Measurements from ENCODE around the gene RNH1. TPM values are rescaled to one million over a fixed set of nuclear protein-coding genes. Genes with fewer than 3 reads are reported as not detected.
A peak's percentile ranks its signal among the peaks of the same experiment; 100 is the strongest.

The RNH1 gene
- polyA plus RNA-seq, 3 donors = 62.4 to 80.0 (median 71.8) TPM

GRCh38 chr11:460331-461199 is 46.5 kb downstream of the RNH1 start:
- no peak for DNase-seq (ENCODE audit: low read depth in 3 of 3, low spot score in 2 of 3)

DNA sequence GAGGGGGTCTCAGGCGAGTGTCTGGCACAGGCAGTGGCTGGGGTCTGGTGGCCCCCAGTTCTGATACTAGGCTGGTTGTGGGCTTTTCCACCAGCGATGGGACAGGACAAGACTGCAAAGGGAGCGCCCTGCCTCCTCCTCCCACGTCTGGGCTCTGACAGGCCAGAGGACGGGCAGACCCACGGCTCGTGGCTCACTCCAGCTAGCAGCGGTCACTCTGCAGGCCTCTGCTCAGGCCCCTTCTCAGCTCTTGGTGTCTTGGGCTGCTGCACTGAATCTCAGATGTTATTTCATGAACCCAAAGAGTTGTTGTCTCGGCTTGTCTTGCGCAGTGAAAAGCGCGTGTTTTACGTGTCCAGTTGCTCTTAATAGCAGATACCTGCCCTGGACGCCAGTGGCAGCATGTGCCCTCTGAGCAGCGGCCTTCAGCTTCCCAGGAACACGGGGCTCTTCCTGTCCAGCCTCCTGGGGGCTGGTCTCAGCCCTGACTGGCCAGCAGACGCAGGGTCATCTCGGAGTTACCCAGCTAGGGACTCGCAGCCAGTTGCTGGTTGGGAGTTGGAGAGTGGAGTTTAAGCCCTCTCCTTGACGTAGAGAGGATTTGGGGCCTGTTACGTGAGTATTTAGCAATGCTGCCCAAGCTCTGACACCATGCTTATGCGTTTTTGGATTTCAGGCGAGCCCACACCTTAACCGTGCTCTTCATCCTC is 47.4 kb downstream of the RNH1 start:
- no peak for DNase-seq (ENCODE audit: low read depth in 3 of 3, low spot score in 2 of 3)

DNA sequence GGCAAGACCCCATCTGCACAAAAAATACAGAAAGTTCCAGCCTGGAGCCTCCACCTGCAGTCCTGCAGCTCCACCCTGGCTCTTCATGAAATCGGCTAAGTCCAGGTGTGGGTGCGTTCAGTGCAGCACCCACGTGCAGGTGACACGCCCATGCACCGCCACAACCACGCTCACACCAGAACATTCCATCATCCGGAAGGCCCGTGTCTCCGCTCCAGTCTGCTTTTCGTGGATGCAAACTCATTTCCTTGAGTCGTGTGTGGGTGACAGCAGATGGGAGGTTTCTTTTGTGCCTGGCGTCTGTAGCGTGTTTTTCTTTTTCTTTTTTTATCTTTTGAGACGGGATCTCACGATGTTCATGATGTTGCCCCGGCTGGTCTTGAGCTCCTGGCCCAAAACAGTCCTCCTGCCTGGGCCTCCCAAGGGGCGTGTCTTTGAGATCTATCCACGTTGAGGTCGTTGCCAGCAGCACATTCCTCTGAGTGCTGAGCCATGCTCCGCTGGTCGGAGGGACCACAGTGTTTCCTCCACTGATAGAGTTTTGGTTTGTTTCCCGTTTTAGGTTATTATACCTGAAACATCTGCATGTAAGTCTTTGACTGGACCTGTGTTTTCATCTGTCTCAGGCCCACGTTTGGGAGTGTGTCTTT is 49.8 kb downstream of the RNH1 start:
- DNase-seq (ENCODE audit: low read depth in 3 of 3, low spot score in 2 of 3) = no peak

GRCh38 chr11:456533-456932 is 50.5 kb downstream of the RNH1 start:
- DNase-seq (ENCODE audit: low read depth in 3 of 3, low spot score in 2 of 3) = no peak

DNA sequence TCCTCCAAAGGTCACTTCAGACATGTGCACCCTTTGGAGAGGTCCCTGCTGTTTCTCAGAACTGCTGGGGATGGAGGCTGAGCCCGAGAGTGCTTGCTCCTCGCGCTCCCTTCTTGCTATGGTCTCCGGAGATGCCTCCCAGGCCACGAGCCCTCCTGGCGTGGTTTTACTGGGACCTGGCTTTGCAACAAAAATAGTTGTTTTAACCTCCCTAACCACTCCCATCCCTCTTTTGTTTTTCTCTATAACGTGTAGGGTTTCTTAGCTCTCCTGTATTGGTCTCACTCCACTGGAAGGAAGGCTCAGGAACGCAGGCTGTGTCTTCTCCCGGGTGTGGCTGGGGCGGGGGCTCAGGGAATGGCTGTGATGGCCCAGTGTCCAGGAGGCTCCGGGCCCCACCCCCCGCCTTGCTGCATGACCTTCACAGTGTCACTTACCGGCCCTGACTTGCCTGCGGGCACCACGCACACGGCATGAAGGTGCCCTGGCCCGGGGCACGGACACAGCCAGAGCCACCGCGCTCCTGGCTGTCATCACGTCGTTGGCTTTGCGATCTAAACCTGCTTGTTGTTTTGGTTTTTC is 51.4 kb downstream of the RNH1 start:
- no peak for DNase-seq (ENCODE audit: low read depth in 3 of 3, low spot score in 2 of 3)

- no peak for DNase-seq (ENCODE audit: low read depth in 3 of 3, low spot score in 2 of 3)
Measured at GRCh38 chr11:454801-455565, 52.1 kb downstream of the RNH1 start.

DNA sequence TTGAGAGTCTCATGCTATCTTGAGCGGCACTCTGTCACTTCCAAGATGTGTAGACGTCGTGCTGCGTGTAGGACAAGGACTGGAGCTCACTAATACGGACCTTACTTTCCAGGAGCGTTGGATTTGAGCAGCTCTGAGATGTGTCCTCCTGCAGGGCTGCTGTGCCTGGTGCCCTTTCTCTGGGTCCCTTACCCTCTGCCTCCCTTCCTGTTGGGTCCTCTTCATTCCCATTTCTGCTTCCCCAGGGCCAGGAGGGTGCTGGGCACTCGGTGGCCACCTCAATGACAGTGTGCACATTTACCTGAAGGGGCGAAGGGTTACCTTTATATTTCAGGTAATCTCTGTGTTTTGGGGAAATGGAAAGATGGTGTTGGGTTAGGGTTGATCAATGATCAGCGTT is 53.0 kb downstream of the RNH1 start:
- no peak for DNase-seq (ENCODE audit: low read depth in 3 of 3, low spot score in 2 of 3)

- no peak for DNase-seq (ENCODE audit: low read depth in 3 of 3, low spot score in 2 of 3)
Measured at GRCh38 chr11:453564-453963, 53.5 kb downstream of the RNH1 start.

DNA sequence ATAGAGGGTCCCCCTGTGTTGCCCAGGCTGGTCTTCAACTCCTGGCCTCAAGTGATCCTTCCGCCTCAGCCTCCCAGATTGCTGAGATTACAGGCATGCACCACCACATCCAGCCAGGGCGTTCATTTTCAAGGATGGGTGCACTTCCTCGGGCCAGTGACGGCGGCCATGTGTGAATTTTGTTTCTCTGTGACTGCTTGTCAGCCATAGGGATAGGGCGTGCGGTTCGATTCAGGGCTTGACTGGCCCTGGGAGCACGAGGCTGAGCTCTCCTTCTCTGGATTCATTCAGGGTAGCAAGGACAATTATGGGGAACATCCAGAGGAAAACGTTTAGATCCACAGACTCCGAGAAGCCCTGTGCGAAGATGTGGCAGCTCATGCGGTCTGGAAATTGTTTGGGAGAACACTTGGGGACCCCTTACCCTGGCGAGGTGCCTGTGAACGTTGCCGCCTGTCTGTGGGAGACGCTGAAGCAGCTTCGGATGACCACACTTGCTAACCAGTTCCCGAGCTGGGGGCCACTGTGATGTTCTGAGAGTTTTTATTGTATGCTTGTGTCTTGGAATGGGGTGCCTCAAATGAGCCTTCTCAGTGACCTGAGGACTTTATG is 54.0 kb downstream of the RNH1 start:
- DNase-seq (ENCODE audit: low read depth in 3 of 3, low spot score in 2 of 3) = no peak

DNA sequence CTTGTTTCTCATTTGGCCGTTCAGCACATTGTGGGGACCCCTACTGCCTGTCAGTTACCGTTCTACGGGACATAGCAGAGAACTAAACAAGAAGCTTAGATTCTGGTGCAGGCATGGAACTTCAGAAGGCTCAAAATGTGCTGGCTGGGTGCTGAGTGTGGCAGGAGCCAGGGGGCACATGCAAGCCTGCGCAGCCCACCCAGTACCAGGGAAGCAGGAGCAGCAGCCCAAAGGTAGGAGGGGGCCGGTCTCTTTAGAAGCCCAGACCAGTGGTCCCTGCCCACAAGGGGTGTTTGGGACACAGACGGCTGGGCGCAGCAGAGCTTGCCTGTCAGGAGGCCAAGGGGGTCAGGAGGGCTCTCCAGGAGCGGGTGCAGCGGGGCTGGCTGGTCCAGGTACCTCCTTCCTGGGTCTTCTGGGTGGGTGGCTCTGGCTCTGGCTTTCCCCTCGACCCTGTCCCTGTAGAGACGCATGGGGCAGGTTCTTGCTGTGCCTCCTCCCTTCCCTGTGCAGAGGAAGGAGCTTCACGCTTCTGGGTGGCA is 54.8 kb downstream of the RNH1 start:
- no peak for DNase-seq (ENCODE audit: low read depth in 3 of 3, low spot score in 2 of 3)

GRCh38 chr11:451738-452137 is 55.3 kb downstream of the RNH1 start:
- no peak for DNase-seq (ENCODE audit: low read depth in 3 of 3, low spot score in 2 of 3)

- no peak for DNase-seq (ENCODE audit: low read depth in 3 of 3, low spot score in 2 of 3)
Measured at GRCh38 chr11:450809-451451, 56.1 kb downstream of the RNH1 start.

DNA sequence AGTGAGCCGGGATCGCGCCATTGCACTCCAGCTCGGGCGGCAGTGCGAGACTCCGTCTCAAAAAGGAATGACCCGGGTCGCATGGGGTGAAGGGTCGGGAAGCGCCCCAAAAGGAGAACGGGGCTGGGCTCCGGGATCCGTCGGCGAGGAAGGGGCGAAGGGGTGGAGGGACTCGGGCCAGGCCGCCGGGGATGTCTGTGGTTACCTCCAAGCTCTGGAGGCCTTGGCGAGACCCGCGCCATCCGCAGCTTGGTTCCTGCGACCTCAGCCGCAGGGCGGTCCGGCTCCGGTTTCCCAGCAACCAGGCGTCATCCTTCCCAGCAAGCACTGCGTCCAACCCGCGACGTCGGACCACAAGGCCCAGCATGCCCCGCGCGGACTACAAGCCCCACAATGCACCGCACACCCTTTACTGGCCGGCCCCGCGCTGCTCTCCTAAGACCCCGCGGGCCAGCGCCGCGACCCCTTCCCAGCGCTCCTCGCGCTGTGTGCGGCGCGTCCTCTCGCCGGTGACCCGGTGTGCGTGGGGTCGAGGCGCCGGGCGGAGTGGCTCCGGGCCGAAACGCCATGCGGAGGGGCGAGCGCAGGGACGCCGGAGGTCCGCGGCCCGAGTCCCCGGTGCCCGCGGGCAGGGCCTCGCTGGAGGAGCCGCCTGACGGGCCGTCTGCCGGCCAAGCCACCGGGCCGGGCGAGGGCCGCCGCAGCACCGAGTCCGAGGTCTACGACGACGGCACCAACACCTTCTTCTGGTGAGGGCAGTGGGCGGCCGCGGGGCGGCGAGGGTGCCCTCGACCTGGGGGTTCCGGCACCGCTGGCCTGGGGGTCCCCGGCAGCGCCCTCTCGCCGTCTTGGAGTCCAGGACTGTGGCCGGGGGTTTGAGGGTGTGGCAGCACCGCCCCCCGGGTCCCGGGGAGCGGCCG is 56.9 kb downstream of the RNH1 start, which contains the start of gene PTDSS2:
Gene PTDSS2, plus strand, starts transcription at position 391 of the 920 bp plus-strand sequence. Its CDS starts 177 bp downstream, at position 568.
- DNase-seq (ENCODE audit: low read depth in 3 of 3, low spot score in 2 of 3) = peak; percentile 87 to 94 (median 93)

- peak; percentile 77 to 84 (median 82) for DNase-seq (ENCODE audit: low read depth in 3 of 3, low spot score in 2 of 3)
Measured at GRCh38 chr11:447923-448731, 58.9 kb downstream of the RNH1 start.

DNA sequence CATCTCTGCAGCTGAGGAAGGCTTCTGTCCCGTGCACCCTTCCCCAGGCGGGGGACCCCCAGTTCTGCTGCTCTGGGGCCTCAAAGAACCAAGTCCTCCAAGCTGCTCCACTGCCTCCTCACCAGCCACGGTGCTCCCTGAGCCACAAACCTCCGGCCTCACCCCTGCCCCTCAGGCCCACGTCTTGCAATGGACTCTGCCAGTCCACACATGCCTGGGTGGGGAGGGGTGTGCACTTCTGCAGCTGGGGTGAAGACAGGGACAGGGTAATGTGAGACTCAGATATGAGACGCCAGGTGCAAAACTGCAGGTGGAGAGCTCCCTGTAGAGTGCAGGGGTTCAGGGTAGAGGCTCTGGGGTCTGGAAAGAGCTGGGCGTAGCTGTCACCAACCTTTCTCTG is 60.2 kb downstream of the RNH1 start:
- DNase-seq (ENCODE audit: low read depth in 3 of 3, low spot score in 2 of 3) = no peak

- no peak for DNase-seq (ENCODE audit: low read depth in 3 of 3, low spot score in 2 of 3)
Measured at GRCh38 chr11:445765-446588, 61.1 kb downstream of the RNH1 start.

All from right renal cortex interstitium (tissue), 3 donors.